ENCODE data around the gene CELA3B. TPM values are rescaled to one million over a fixed set of nuclear protein-coding genes. Genes with fewer than 3 reads are reported as not detected.
A peak's percentile ranks its signal among the peaks of the same experiment; 100 is the strongest.
"Not testable (repeated sequence)": the region's sequence is repeated elsewhere in the genome, so short reads cannot be mapped to it uniquely, and the experiment has no call there.

CELA3B gene
- not detected in 2 replicates for total RNA-seq

- not testable (repeated sequence) for DNase-seq (ENCODE audit: low read depth); H3K4me3 ChIP-seq (ENCODE audit: low read depth, low read length); H3K36me3 ChIP-seq (ENCODE audit: control insufficient read depth, insufficient read depth, low read length); FAIRE-seq; H3K27me3 ChIP-seq (ENCODE audit: control insufficient read depth, insufficient read depth, low read length)
These were observed at the start of gene CELA3B for GRCh38 chr1:21976703-21977239. Gene CELA3B, plus strand, starts transcription at chr1:21977022. Its CDS starts 18 bp downstream, at chr1:21977040.

- Histone ChIP-seq H3K36me3 (ENCODE audit: control insufficient read depth, insufficient read depth, low read length) (peaks cover 19% of the 10 kb centered on the region), H3K27me3 (ENCODE audit: control insufficient read depth, insufficient read depth, low read length) (no peaks in the 10 kb centered on the region), H3K4me3 (ENCODE audit: low read depth, low read length) (no peak overlapping the region)
- DNase-seq (ENCODE audit: low read depth) (no peak), FAIRE-seq (no peak)
- TF ChIP-seq, protein P1, sequence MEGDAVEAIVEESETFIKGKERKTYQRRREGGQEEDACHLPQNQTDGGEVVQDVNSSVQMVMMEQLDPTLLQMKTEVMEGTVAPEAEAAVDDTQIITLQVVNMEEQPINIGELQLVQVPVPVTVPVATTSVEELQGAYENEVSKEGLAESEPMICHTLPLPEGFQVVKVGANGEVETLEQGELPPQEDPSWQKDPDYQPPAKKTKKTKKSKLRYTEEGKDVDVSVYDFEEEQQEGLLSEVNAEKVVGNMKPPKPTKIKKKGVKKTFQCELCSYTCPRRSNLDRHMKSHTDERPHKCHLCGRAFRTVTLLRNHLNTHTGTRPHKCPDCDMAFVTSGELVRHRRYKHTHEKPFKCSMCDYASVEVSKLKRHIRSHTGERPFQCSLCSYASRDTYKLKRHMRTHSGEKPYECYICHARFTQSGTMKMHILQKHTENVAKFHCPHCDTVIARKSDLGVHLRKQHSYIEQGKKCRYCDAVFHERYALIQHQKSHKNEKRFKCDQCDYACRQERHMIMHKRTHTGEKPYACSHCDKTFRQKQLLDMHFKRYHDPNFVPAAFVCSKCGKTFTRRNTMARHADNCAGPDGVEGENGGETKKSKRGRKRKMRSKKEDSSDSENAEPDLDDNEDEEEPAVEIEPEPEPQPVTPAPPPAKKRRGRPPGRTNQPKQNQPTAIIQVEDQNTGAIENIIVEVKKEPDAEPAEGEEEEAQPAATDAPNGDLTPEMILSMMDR (IDR thresholded peaks at IDR 0.05; ENCODE audit: insufficient read depth, low read length, severe bottlenecking) = no peak
These were observed 49.1 kb upstream of the CELA3B start for GRCh38 chr1:21927533-21928237.

DNA sequence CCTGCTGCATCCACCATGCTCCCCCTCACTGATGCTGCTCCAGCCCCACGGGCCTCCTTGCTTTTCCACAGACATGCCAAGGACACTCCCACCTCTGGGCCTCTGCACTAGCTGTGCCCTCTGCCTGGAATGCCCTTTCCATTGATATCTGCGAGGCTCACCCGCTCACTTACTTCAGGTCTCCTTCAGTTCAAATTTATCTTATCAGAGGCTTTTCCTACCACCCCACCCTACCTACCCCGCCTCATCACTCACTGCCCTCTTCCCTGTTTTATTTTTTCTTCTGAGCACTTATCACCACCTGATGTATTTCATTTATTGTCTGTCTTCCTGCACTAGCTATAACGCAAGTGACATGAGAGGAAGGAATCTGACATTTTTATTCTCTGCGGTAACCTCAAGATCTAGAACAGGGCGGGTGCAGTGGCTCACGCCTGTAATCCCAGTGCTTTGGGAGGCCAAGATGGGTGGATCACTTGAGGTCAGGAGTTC is 46.7 kb upstream of the CELA3B start:
- no peak for FAIRE-seq
- Histone ChIP-seq H3K27me3 (ENCODE audit: control insufficient read depth, insufficient read depth, low read length) (no peaks in the 10 kb centered on the region), H3K4me3 (ENCODE audit: low read depth, low read length) (no peak overlapping the region), H3K36me3 (ENCODE audit: control insufficient read depth, insufficient read depth, low read length) (peaks cover 16% of the 10 kb centered on the region)
- TF ChIP-seq, protein P1 (IDR thresholded peaks at IDR 0.05; ENCODE audit: insufficient read depth, low read length, severe bottlenecking) = no peak
- DNase-seq (ENCODE audit: low read depth) = no peak

- H3K36me3 ChIP-seq (ENCODE audit: control insufficient read depth, insufficient read depth, low read length) = peaks cover 11% of the 10 kb centered on the region
- H3K27me3 ChIP-seq (ENCODE audit: control insufficient read depth, insufficient read depth, low read length) = no peaks in the 10 kb centered on the region
- FAIRE-seq (no peak), DNase-seq (ENCODE audit: low read depth) (no peak)
- TF ChIP-seq, protein P1 (IDR thresholded peaks at IDR 0.05; ENCODE audit: insufficient read depth, low read length, severe bottlenecking) = no peak
- H3K4me3 ChIP-seq (ENCODE audit: low read depth, low read length) = no peak overlapping the region
These were observed 46.1 kb upstream of the CELA3B start for GRCh38 chr1:21930629-21931170.

DNA sequence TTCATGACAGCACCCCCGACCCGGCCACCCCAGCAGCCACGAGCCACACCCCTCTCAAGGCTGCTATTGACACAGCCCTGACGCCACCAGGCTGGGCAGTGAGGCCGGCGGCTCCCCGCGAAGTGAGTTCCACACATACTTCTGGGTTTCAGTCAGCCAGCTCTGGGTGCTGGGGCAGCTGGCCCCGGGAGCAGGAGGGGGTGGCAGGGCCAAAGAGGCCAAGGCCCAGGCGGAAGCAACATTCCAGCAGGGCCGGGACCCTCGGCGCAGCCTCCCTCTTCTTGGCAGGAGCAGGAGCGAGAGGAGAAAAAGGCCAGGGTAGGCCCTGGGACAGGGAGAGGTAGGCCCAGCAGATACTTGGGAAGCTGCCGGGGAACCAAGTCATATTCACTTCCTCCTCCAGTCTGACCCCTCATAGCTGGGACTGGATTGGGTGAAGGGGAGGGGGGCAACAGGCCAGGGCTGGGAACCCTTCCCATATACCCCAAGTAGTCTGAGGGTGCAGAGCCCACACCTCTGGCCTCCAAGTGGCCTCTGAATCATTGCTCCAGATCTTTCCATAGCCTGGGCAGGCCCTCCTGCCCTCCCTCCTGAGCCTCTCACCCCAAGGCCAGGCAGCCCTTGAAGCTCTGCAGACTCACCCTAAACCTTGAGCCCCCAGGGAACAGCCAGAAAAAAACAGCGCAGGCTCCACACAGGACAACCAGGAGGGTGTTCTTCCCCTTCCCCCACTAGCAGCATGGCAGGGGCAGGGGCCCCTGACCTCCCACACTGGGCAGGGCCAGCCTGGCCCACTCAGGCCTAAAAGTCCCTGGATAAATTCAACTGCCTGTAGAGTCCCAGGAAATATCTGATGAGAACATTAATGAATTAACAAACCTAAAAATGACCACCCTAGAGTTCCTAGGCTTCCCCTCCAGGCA is 45.4 kb upstream of the CELA3B start:
- FAIRE-seq = no peak
- peak; percentile 43 for DNase-seq (ENCODE audit: low read depth)
- H3K36me3 ChIP-seq (ENCODE audit: control insufficient read depth, insufficient read depth, low read length) = peaks cover 11% of the 10 kb centered on the region
- no peaks in the 10 kb centered on the region for H3K27me3 ChIP-seq (ENCODE audit: control insufficient read depth, insufficient read depth, low read length)
- H3K4me3 ChIP-seq (ENCODE audit: low read depth, low read length) = no peak overlapping the region
- TF ChIP-seq, protein P1 (IDR thresholded peaks at IDR 0.05; ENCODE audit: insufficient read depth, low read length, severe bottlenecking) = no peak
